A673 (cell line): ENCODE results near the gene AP4B1. TPM values are rescaled to one million over a fixed set of nuclear protein-coding genes. Genes with fewer than 3 reads are reported as not detected.

Source experiments
- BruUV-seq: library from RNA; stranded (reverse); fragments of 400-500 nt; replicated peaks from 2 replicates; lab custom pipeline; 2021; lab: Mats Ljungman, UMichigan
- CTCF ChIA-PET: fragments of 300-600 bp; sonication (Branson Sonifier 250); formaldehyde crosslinking; loops from one replicate; lab custom pipeline; 2022; ENCODE audit warnings: antibody characterized with exemption; lab: Charles Lee
- POLR2A ChIA-PET: fragments of 300-600 bp; sonication (Branson Sonifier 250); formaldehyde crosslinking; loops from one replicate; lab custom pipeline; 2022; ENCODE audit warnings: antibody characterized with exemption; ENCODE audit not compliant: low non-redundant PET; lab: Charles Lee
- DNase-seq: peaks from one replicate; pipeline ENCODE4 v3.0.0-alpha.2; 2015; ENCODE audit warnings: low spot score
- H3K27ac ChIP-seq: fragments of 200-600 bp; sonication (generic); 2 replicates; pipeline ENCODE4 v1.5.1; 2016; ENCODE audit warnings: mixed run types, low read depth, mild to moderate bottlenecking, mixed read lengths, antibody characterized with exemption, low read length; ENCODE audit not compliant: poor library complexity, severe bottlenecking
- H3K27me3 ChIP-seq: fragments of 200-600 bp; sonication (generic); replicated peaks from 2 replicates; pipeline ENCODE4 v1.6.1; 2017; ENCODE audit warnings: mixed run types, low read depth, mild to moderate bottlenecking, mixed read lengths, antibody characterized with exemption, low read length; ENCODE audit not compliant: insufficient read depth, poor library complexity
- H3K36me3 ChIP-seq: fragments of 200-600 bp; sonication (generic); 2 replicates; pipeline ENCODE4 v1.6.1; 2016; ENCODE audit warnings: mixed run types, mild to moderate bottlenecking, mixed read lengths, antibody characterized with exemption, low read length; ENCODE audit not compliant: insufficient read depth, poor library complexity, severe bottlenecking
- H3K4me1 ChIP-seq: fragments of 200-600 bp; sonication (generic); 2 replicates; pipeline ENCODE4 v1.6.1; 2017; ENCODE audit warnings: mixed run types, mild to moderate bottlenecking, mixed read lengths, antibody characterized with exemption, low read length; ENCODE audit not compliant: insufficient read depth, poor library complexity, severe bottlenecking
- H3K4me3 ChIP-seq: fragments of 200-600 bp; sonication (generic); 2 replicates; pipeline ENCODE4 v1.5.1; 2016; ENCODE audit warnings: low read depth, mixed run types, mild to moderate bottlenecking, mixed read lengths, low read length; ENCODE audit not compliant: poor library complexity, severe bottlenecking
- H3K9me3 ChIP-seq: fragments of 200-600 bp; sonication (generic); 2 replicates; pipeline ENCODE4 v1.6.1; 2016; ENCODE audit warnings: mixed run types, low read depth, mild to moderate bottlenecking, mixed read lengths, antibody characterized with exemption, low read length; ENCODE audit not compliant: poor library complexity, severe bottlenecking
- EZH2 ChIP-seq: fragments of 200-600 bp; sonication (generic); IDR thresholded peaks from 2 replicates; pipeline ENCODE4 v1.6.1; 2017; ENCODE audit warnings: borderline replicate concordance, low read depth, mild to moderate bottlenecking, mixed read lengths, antibody characterized with exemption, low read length; ENCODE audit not compliant: poor library complexity, severe bottlenecking
- intact Hi-C: fragments of 100-400 bp; cut with micrococcal nuclease; formaldehyde crosslinking; loops from one replicate; pipeline ENCODE4 v1.10.0; 2022; ENCODE audit not compliant: unreplicated experiment
- total RNA-seq: library from RNA; stranded (reverse); gene quantifications from 2 replicates; pipeline ENCODE4 v1.2.3, GENCODE V29; 2021
- TF ChIP-seq, protein P1 (sequence below): fragments of 300-800, 200-600 bp; sonication (generic); conservative IDR thresholded peaks from 2 replicates; pipeline ENCODE4 v1.5.1; 2017; ENCODE audit warnings: low read depth, mild to moderate bottlenecking, antibody characterized with exemption, low read length, moderate library complexity, mixed read lengths

AP4B1 gene
- total RNA-seq, 1 experiment from 2014 or later, result 48.9 TPM

DNA sequence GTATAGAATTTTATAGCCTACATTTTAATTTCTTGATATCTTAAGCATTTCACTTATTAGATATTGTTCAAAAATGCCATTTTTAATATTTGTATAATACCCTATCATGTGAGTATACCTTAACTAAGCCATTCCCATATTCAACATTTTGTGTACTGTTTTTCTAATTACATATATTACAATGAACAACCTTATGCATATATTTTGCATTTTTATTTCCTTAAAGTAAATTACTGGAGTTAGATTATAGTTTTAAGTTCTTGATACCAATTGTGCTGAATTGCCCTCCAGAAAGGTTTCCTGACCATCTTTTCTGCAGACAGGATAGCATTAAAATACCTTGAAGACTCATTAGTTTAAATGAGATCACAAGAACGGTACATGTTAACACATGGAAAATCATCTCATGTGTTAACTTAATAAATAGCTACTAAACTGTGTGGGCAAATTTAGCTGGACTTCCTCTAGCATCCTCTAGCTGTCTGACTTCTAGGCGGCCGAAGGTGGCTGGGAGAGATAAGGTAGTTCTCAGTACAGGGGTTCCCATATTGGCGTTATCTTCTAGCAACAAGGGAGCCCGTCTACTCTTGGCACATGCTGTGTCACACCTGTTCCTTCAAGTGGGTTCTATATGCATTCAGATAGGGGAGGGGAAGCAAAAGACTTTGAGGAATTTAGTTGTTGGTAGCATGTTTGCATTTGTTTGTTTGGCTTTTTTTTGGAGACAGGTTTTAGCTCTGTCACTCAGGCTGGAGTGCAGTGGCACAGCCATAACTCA, 9.5 kb upstream of the AP4B1 start:
- DNase-seq, result no peak
- ChIA-PET CTCF (no interaction called here), POLR2A (no interaction called here)
- TF ChIP-seq EZH2, result no peak
- TF ChIP-seq, protein P1, sequence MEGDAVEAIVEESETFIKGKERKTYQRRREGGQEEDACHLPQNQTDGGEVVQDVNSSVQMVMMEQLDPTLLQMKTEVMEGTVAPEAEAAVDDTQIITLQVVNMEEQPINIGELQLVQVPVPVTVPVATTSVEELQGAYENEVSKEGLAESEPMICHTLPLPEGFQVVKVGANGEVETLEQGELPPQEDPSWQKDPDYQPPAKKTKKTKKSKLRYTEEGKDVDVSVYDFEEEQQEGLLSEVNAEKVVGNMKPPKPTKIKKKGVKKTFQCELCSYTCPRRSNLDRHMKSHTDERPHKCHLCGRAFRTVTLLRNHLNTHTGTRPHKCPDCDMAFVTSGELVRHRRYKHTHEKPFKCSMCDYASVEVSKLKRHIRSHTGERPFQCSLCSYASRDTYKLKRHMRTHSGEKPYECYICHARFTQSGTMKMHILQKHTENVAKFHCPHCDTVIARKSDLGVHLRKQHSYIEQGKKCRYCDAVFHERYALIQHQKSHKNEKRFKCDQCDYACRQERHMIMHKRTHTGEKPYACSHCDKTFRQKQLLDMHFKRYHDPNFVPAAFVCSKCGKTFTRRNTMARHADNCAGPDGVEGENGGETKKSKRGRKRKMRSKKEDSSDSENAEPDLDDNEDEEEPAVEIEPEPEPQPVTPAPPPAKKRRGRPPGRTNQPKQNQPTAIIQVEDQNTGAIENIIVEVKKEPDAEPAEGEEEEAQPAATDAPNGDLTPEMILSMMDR, result no peak
- Histone ChIP-seq H3K9me3 (no peaks in the 10 kb centered on the region), H3K4me3 (no peak overlapping the region), H3K36me3 (peaks cover 38% of the 10 kb centered on the region), H3K4me1 (peaks cover 5% of the 10 kb centered on the region), H3K27me3 (no peaks in the 10 kb centered on the region), H3K27ac (no peak overlapping the region)
- no TSS peak for BruUV-seq
- intact Hi-C loops, result no loop called here

DNA sequence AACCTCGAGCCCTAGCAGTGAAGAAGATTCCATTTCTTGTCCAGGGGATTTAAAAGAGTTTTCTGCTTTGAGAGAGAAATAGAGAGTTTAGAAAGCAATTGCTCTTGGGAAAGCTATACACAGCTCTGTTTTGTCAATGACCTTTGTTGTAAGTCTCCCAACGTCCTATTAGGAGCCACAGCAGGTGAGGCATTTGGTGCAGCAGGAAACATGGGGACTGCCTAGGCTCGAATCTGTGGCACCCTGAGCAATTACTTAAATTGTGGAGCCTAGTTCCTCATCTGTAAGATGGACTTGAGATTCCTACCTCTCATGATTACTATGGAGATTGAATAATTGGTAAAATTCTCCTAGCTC, 8.7 kb upstream of the AP4B1 start:
- ChIA-PET POLR2A (no interaction called here), CTCF (no interaction called here)
- no peak for DNase-seq
- H3K27ac ChIP-seq, result no peak overlapping the region
- no TSS peak for BruUV-seq
- intact Hi-C loops, result no loop called here
- peaks cover 5% of the 10 kb centered on the region for H3K4me1 ChIP-seq
- TF ChIP-seq, protein P1, result no peak
- no peak for TF ChIP-seq EZH2
- H3K27me3 ChIP-seq, result no peaks in the 10 kb centered on the region
- H3K9me3 ChIP-seq, result no peaks in the 10 kb centered on the region
- no peak overlapping the region for H3K4me3 ChIP-seq
- H3K36me3 ChIP-seq, result peaks cover 46% of the 10 kb centered on the region

DNA sequence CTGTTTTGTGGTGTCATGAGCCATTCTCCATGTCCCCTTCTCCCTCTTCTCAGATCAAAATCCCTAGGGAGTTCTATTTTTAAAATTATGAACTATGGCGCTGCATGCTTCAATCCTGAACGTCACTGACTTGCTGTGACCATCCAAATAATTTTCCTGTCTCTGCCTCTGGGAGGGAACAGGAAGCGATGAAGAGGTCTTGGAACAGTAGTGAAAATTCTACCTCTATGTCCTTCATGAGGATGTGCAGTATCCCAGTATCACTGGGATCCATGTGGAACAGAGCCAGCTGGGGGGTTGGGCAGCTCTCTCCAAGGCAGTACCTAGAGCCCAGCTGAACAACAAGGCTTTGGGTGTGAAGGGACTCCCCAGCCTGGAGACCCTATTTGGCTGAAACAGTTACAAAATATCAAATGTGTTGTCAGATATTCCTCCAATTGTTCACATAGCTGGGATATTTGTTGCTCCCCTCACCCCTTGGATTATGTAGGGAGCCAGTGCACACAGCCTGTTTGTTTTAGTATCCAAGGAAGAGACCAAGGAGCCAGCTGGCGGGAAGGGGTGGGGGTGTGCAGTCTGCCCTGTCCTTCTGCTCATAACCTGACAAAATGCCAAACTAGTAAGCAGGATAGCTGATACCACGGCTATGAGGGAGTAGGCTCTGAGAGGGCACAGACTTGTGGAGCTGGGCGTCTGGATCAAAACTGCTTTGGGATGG, 8.2 kb upstream of the AP4B1 start:
- TF ChIP-seq, protein P1, result no peak
- TF ChIP-seq EZH2, result no peak
- Histone ChIP-seq H3K9me3 (no peaks in the 10 kb centered on the region), H3K27me3 (no peaks in the 10 kb centered on the region), H3K4me3 (no peak overlapping the region), H3K27ac (no peak overlapping the region), H3K4me1 (peaks cover 5% of the 10 kb centered on the region), H3K36me3 (peaks cover 51% of the 10 kb centered on the region)
- DNase-seq, result no peak
- BruUV-seq, result no TSS peak
- ChIA-PET POLR2A (no interaction called here), CTCF (no interaction called here)
- intact Hi-C loops, result no loop called here
